PC-3 (cell line): ENCODE measurements around the gene PPP1R3G.

ENCODE experiments used
- CTCF ChIP-seq: fragments of 300-600 bp; sonication (generic); conservative IDR thresholded peaks from 2 replicates; pipeline ENCODE4 v1.5.1; 2017; ENCODE audit warnings: antibody characterized with exemption, low read depth, mild to moderate bottlenecking, low read length
- EZH2phosphoT487 ChIP-seq: fragments of 300-600 bp; sonication (generic); IDR thresholded peaks from 2 replicates; pipeline ENCODE4 v1.6.1; 2018; ENCODE audit warnings: mild to moderate bottlenecking, antibody characterized with exemption, low read length, borderline replicate concordance

DNA sequence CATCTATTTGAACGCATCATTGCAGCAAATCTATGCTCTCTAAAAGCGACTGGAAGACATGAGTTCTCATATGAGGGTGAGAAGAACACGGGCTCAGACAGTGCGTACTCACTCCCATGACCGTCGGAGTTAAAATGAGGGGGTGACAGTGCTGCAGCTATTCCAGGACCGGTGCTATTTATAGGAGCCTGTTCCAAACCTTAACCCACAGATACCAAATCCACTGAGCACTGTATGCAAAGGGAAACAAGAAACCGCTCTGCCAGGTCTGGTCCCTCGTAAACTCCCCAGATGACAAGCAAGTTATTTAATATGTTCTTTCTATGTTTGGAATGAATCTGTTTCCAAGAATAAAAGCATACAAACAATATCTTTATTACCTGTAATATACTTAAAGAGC is 22.9 kb downstream of the PPP1R3G start:
- TF ChIP-seq CTCF (no peak), EZH2phosphoT487 (no peak)
